Activated CD8-positive, alpha-beta memory T cell treated with anti-CD3 and anti-CD28 coated beads, Interleukin-2, amount 10 ng/mL, durations not matched to agents 7 days and 5 days (primary cell): ENCODE measurements around the gene RFXAP. TPM values are rescaled to one million over a fixed set of nuclear protein-coding genes. Genes with fewer than 3 reads are reported as not detected.

Source experiments
- ATAC-seq: fragments of 150-1000 bp; cut with Tn5 transposase; one replicate; pipeline ENCODE4 v1.10.0; 2021; ENCODE audit warnings: moderate library complexity
- CTCF ChIA-PET: fragments of 350-600 bp; sonication (Branson Sonifier 250); formaldehyde crosslinking; loops from one replicate; lab custom pipeline; 2021; ENCODE audit warnings: antibody characterized with exemption; lab: Charles Lee
- DNase-seq: peaks from one replicate; pipeline ENCODE4 v3.0.0-alpha.2; 2020
- H3K27ac Mint-ChIP-seq: one replicate; pipeline ENCODE4 v1.8.0; 2021; ENCODE audit warnings: mild to moderate bottlenecking, mixed read lengths
- H3K27me3 Mint-ChIP-seq: one replicate; pipeline ENCODE4 v1.8.0; 2021; ENCODE audit warnings: mixed read lengths
- H3K36me3 Mint-ChIP-seq: one replicate; pipeline ENCODE4 v1.8.0; 2021; ENCODE audit warnings: mild to moderate bottlenecking, mixed read lengths
- H3K4me1 Mint-ChIP-seq: one replicate; pipeline ENCODE4 v1.8.0; 2021; ENCODE audit warnings: mixed read lengths
- H3K4me3 Mint-ChIP-seq: one replicate; pipeline ENCODE4 v1.8.0; 2021; ENCODE audit warnings: mild to moderate bottlenecking, moderate library complexity, mixed read lengths
- H3K9me3 Mint-ChIP-seq: one replicate; pipeline ENCODE4 v1.8.0; 2022; ENCODE audit warnings: low read depth, mixed read lengths
- total RNA-seq, 2 experiments: library from RNA; stranded (reverse); gene quantifications; one replicate each; pipeline ENCODE4 v1.2.3, GENCODE V29; 2021

RFXAP gene
- total RNA-seq, 2 experiments from 2014 or later: 13.8 to 20.9 TPM

- Mint-ChIP-seq H3K9me3 (no peaks in the 10 kb centered on the region), H3K4me3 (no peak overlapping the region), H3K27me3 (no peaks in the 10 kb centered on the region), H3K4me1 (peaks cover 14% of the 10 kb centered on the region), H3K27ac (no peak overlapping the region), H3K36me3 (peaks cover 42% of the 10 kb centered on the region)
- DNase-seq (no peak), ATAC-seq (no peak)
- CTCF ChIA-PET: interaction anchor here (1.0 to 1.3 kb wide), 2 partner anchors 14 to 15 kb away, joined by 3 to 4 read pairs; no protein-coding TSS in a partner anchor
These were observed 10.7 kb downstream of the RFXAP start for GRCh38 chr13:36829753-36830152.

- Mint-ChIP-seq H3K4me1 (peaks cover 12% of the 10 kb centered on the region), H3K4me3 (no peak overlapping the region), H3K27ac (no peak overlapping the region), H3K9me3 (no peaks in the 10 kb centered on the region), H3K27me3 (no peaks in the 10 kb centered on the region), H3K36me3 (peaks cover 38% of the 10 kb centered on the region)
- ATAC-seq: no peak
- CTCF ChIA-PET: interaction anchor here (0.9 kb wide), 1 partner anchor 485 kb away, joined by 3 read pairs; no protein-coding TSS in a partner anchor
- no peak for DNase-seq
These were observed 12.3 kb downstream of the RFXAP start for GRCh38 chr13:36831291-36831690.

GRCh38 chr13:36834299-36834698 lies 15.3 kb downstream of the RFXAP start:
- ATAC-seq: no peak
- Mint-ChIP-seq H3K9me3 (no peaks in the 10 kb centered on the region), H3K4me3 (no peak overlapping the region), H3K4me1 (peaks cover 8% of the 10 kb centered on the region), H3K27me3 (no peaks in the 10 kb centered on the region), H3K27ac (no peak overlapping the region), H3K36me3 (peaks cover 25% of the 10 kb centered on the region)
- DNase-seq: no peak
- CTCF ChIA-PET: no interaction called here

GRCh38 chr13:36837354-36838092 lies 18.5 kb downstream of the RFXAP start:
- no peak overlapping the region for H3K4me3 Mint-ChIP-seq
- ATAC-seq (no peak), DNase-seq (no peak)
- CTCF ChIA-PET: interaction anchor here (1.2 kb wide), 1 partner anchor 14 kb away, joined by 5 read pairs; no protein-coding TSS in a partner anchor
- no peaks in the 10 kb centered on the region for H3K9me3 Mint-ChIP-seq
- H3K27me3 Mint-ChIP-seq: no peaks in the 10 kb centered on the region
- H3K4me1 Mint-ChIP-seq: peaks cover 6% of the 10 kb centered on the region
- peaks cover 15% of the 10 kb centered on the region for H3K36me3 Mint-ChIP-seq
- no peak overlapping the region for H3K27ac Mint-ChIP-seq

GRCh38 chr13:36839281-36839680 lies 20.3 kb downstream of the RFXAP start:
- H3K4me1 Mint-ChIP-seq: peaks cover 6% of the 10 kb centered on the region
- H3K27ac Mint-ChIP-seq: no peak overlapping the region
- H3K27me3 Mint-ChIP-seq: no peaks in the 10 kb centered on the region
- DNase-seq: no peak
- H3K36me3 Mint-ChIP-seq: peaks cover 11% of the 10 kb centered on the region
- no peak for ATAC-seq
- no peaks in the 10 kb centered on the region for H3K9me3 Mint-ChIP-seq
- no peak overlapping the region for H3K4me3 Mint-ChIP-seq
- CTCF ChIA-PET: interaction anchor here (0.7 kb wide), 1 partner anchor 1025 kb away, joined by 3 read pairs; no protein-coding TSS in a partner anchor

GRCh38 chr13:36839981-36840380 lies 21.0 kb downstream of the RFXAP start:
- no peak for DNase-seq
- Mint-ChIP-seq H3K9me3 (no peaks in the 10 kb centered on the region), H3K4me1 (peaks cover 3% of the 10 kb centered on the region), H3K27me3 (no peaks in the 10 kb centered on the region), H3K36me3 (peaks cover 11% of the 10 kb centered on the region), H3K27ac (no peak overlapping the region), H3K4me3 (no peak overlapping the region)
- CTCF ChIA-PET: no interaction called here
- no peak for ATAC-seq

GRCh38 chr13:36840718-36841250 lies 21.8 kb downstream of the RFXAP start:
- no peak for ATAC-seq
- CTCF ChIA-PET: interaction anchor here (1.3 kb wide), 1 partner anchor 24 kb away, joined by 4 read pairs; no protein-coding TSS in a partner anchor

GRCh38 chr13:36841391-36841790 lies 22.4 kb downstream of the RFXAP start:
- DNase-seq (no peak), ATAC-seq (no peak)
- no peaks in the 10 kb centered on the region for H3K4me1 Mint-ChIP-seq
- CTCF ChIA-PET: interaction anchor here (1.3 kb wide), 1 partner anchor 24 kb away, joined by 4 read pairs; no protein-coding TSS in a partner anchor
- H3K27ac Mint-ChIP-seq: no peak overlapping the region
- peaks cover 8% of the 10 kb centered on the region for H3K36me3 Mint-ChIP-seq
- H3K27me3 Mint-ChIP-seq: no peaks in the 10 kb centered on the region
- no peak overlapping the region for H3K4me3 Mint-ChIP-seq
- H3K9me3 Mint-ChIP-seq: no peaks in the 10 kb centered on the region

More at GRCh38 chr13:36840718-36841250, 21.8 kb downstream of the RFXAP start:
- Mint-ChIP-seq H3K4me3 (no peak overlapping the region), H3K36me3 (peaks cover 10% of the 10 kb centered on the region), H3K9me3 (no peaks in the 10 kb centered on the region), H3K27ac (no peak overlapping the region), H3K4me1 (no peaks in the 10 kb centered on the region), H3K27me3 (no peaks in the 10 kb centered on the region)
- no peak for DNase-seq

- CTCF ChIA-PET: interaction anchor here (1.5 kb wide), 1 partner anchor 12 kb away, joined by 7 read pairs; no protein-coding TSS in a partner anchor
- DNase-seq: no peak
- no peaks in the 10 kb centered on the region for H3K36me3 Mint-ChIP-seq
- no peak overlapping the region for H3K4me3 Mint-ChIP-seq
- H3K4me1 Mint-ChIP-seq: no peaks in the 10 kb centered on the region
- ATAC-seq: no peak
- H3K27me3 Mint-ChIP-seq: peaks cover 5% of the 10 kb centered on the region
- no peak overlapping the region for H3K27ac Mint-ChIP-seq
- no peaks in the 10 kb centered on the region for H3K9me3 Mint-ChIP-seq
These were observed 28.6 kb downstream of the RFXAP start for GRCh38 chr13:36847606-36848005.

- no peak for ATAC-seq
- no peak for DNase-seq
- peaks cover 5% of the 10 kb centered on the region for H3K27me3 Mint-ChIP-seq
- H3K27ac Mint-ChIP-seq: no peak overlapping the region
- CTCF ChIA-PET: interaction anchor here (0.6 to 1.5 kb wide), 3 partner anchors 11 to 133 kb away, joined by 3 to 7 read pairs (median 3); no protein-coding TSS in a partner anchor
- no peaks in the 10 kb centered on the region for H3K9me3 Mint-ChIP-seq
- H3K4me1 Mint-ChIP-seq: no peaks in the 10 kb centered on the region
- H3K36me3 Mint-ChIP-seq: no peaks in the 10 kb centered on the region
- H3K4me3 Mint-ChIP-seq: no peak overlapping the region
These were observed 29.4 kb downstream of the RFXAP start for GRCh38 chr13:36848199-36848982.

GRCh38 chr13:36850790-36851438 lies 31.9 kb downstream of the RFXAP start:
- CTCF ChIA-PET: interaction anchor here (0.7 to 1.6 kb wide), 3 partner anchors 15 to 131 kb away, joined by 3 to 5 read pairs (median 5); no protein-coding TSS in a partner anchor
- no peak overlapping the region for H3K27ac Mint-ChIP-seq
- ATAC-seq (no peak), DNase-seq (no peak)
- H3K36me3 Mint-ChIP-seq: no peaks in the 10 kb centered on the region
- H3K4me1 Mint-ChIP-seq: no peaks in the 10 kb centered on the region
- H3K27me3 Mint-ChIP-seq: peaks cover 5% of the 10 kb centered on the region
- no peaks in the 10 kb centered on the region for H3K9me3 Mint-ChIP-seq
- no peak overlapping the region for H3K4me3 Mint-ChIP-seq

- no peak overlapping the region for H3K4me3 Mint-ChIP-seq
- DNase-seq (no peak), ATAC-seq (no peak)
- H3K27me3 Mint-ChIP-seq: peaks cover 13% of the 10 kb centered on the region
- peaks cover 6% of the 10 kb centered on the region for H3K4me1 Mint-ChIP-seq
- no peak overlapping the region for H3K27ac Mint-ChIP-seq
- H3K36me3 Mint-ChIP-seq: no peaks in the 10 kb centered on the region
- CTCF ChIA-PET: no interaction called here
- H3K9me3 Mint-ChIP-seq: no peaks in the 10 kb centered on the region
These were observed 38.2 kb downstream of the RFXAP start for GRCh38 chr13:36857253-36857652.
